Neural cell (in vitro differentiated cells): ENCODE data around the gene TRMT5. TPM values are rescaled to one million over a fixed set of nuclear protein-coding genes. Genes with fewer than 3 reads are reported as not detected.

Experiments
- H2AFZ ChIP-seq: fragments of 200-600, 300-800 bp; sonication (generic), shearing (Covaris generic); 2 replicates; pipeline ENCODE4 v1.6.0; 2014; ENCODE audit warnings: low read depth, mild to moderate bottlenecking, antibody characterized with exemption, low read length, moderate library complexity
- H3F3A ChIP-seq: fragments of 200-600 bp; shearing (Covaris generic); 2 replicates; pipeline ENCODE4 v1.6.1; 2016; ENCODE audit warnings: mild to moderate bottlenecking, moderate library complexity, mixed read lengths, antibody characterized with exemption, low read length; ENCODE audit not compliant: insufficient read depth, poor library complexity, severe bottlenecking
- H3K27ac ChIP-seq: fragments of 200-600, 300-800 bp; sonication (generic), shearing (Covaris generic); 2 replicates; pipeline ENCODE4 v1.5.1; 2014; ENCODE audit warnings: mild to moderate bottlenecking, low read length, moderate library complexity
- H3K27me3 ChIP-seq: fragments of 300-800, 200-600 bp; sonication (generic), shearing (Covaris generic); 2 replicates; pipeline ENCODE4 v1.6.0; 2014; ENCODE audit warnings: mild to moderate bottlenecking, low read depth, low read length, moderate library complexity; ENCODE audit not compliant: insufficient read depth
- H3K36me3 ChIP-seq: fragments of 300-800, 200-600 bp; sonication (generic), shearing (Covaris generic); 2 replicates; pipeline ENCODE4 v1.5.1; 2014; ENCODE audit warnings: mild to moderate bottlenecking, antibody characterized with exemption, low read length, moderate library complexity; ENCODE audit not compliant: insufficient read depth
- H3K4me2 ChIP-seq: fragments of 300-800, 200-600 bp; sonication (generic), shearing (Covaris generic); 2 replicates; pipeline ENCODE4 v1.6.0; 2014; ENCODE audit warnings: mild to moderate bottlenecking, low read length
- H3K4me3 ChIP-seq: fragments of 300-800, 200-600 bp; sonication (generic), shearing (Covaris generic); 2 replicates; pipeline ENCODE4 v1.5.1; 2014; ENCODE audit warnings: mild to moderate bottlenecking, low read length, moderate library complexity
- H3K79me2 ChIP-seq: fragments of 200-600 bp; shearing (Covaris generic); replicated peaks from 2 replicates; pipeline ENCODE4 v1.6.0; 2014; ENCODE audit warnings: mild to moderate bottlenecking, low read length, moderate library complexity; ENCODE audit not compliant: insufficient read depth
- H3K9ac ChIP-seq: fragments of 300-800, 200-600 bp; sonication (generic), shearing (Covaris generic); 2 replicates; pipeline ENCODE4 v1.6.1; 2016; ENCODE audit warnings: mild to moderate bottlenecking, low read length, mixed read lengths
- H3K9me2 ChIP-seq: fragments of 200-600 bp; shearing (Covaris generic); 2 replicates; pipeline ENCODE4 v1.6.1; 2016; ENCODE audit warnings: mild to moderate bottlenecking, low read length, mixed read lengths; ENCODE audit not compliant: insufficient read depth
- H3K9me3 ChIP-seq: fragments of 200-600, 300-800 bp; sonication (generic), shearing (Covaris generic); 2 replicates; pipeline ENCODE4 v1.6.1; 2016; ENCODE audit warnings: mild to moderate bottlenecking, mixed run types, low read length, moderate library complexity, mixed read lengths
- H4K20me1 ChIP-seq: fragments of 200-600 bp; shearing (Covaris generic); 2 replicates; pipeline ENCODE4 v1.6.1; 2016; ENCODE audit warnings: mild to moderate bottlenecking, mixed run types; ENCODE audit not compliant: insufficient read depth
- CTCF ChIP-seq: fragments of 450-650 bp; IDR thresholded peaks from 2 replicates; pipeline ENCODE4 v1.5.1; 2014; ENCODE audit warnings: antibody characterized with exemption, mild to moderate bottlenecking, moderate library complexity; ENCODE audit not compliant: poor library complexity, severe bottlenecking
- EP300 ChIP-seq: fragments of 450-650 bp; conservative IDR thresholded peaks from 2 replicates; pipeline ENCODE4 v1.6.1; 2014; ENCODE audit warnings: antibody characterized with exemption, mild to moderate bottlenecking, moderate library complexity; ENCODE audit not compliant: poor library complexity, severe bottlenecking
- EZH2 ChIP-seq: fragments of 200-600, 300-800 bp; shearing (Covaris generic), sonication (generic); IDR thresholded peaks from 2 replicates; pipeline ENCODE4 v1.6.1; 2014; ENCODE audit warnings: antibody characterized with exemption, low read length, borderline replicate concordance, mild to moderate bottlenecking; ENCODE audit not compliant: insufficient read depth, poor library complexity, severe bottlenecking
- MXI1 ChIP-seq: fragments of 450-650 bp; conservative IDR thresholded peaks from 2 replicates; pipeline ENCODE4 v1.6.1; 2014; ENCODE audit warnings: antibody characterized with exemption, mild to moderate bottlenecking; ENCODE audit not compliant: poor library complexity, severe bottlenecking
- POLR2AphosphoS5 ChIP-seq: IDR thresholded peaks from 2 replicates; pipeline ENCODE4 v1.6.1; 2012
- RAD21 ChIP-seq: fragments of 450-650 bp; conservative IDR thresholded peaks from 2 replicates; pipeline ENCODE4 v1.6.1; 2014; ENCODE audit warnings: antibody characterized with exemption, mild to moderate bottlenecking, moderate library complexity
- SMC3 ChIP-seq: fragments of 450-650 bp; conservative IDR thresholded peaks from 2 replicates; pipeline ENCODE4 v1.6.1; 2014; ENCODE audit warnings: antibody characterized with exemption, mild to moderate bottlenecking, moderate library complexity; ENCODE audit not compliant: poor library complexity
- TAF1 ChIP-seq: IDR thresholded peaks from 2 replicates; pipeline ENCODE4 v1.6.1; 2012; ENCODE audit warnings: low read depth
- polyA plus RNA-seq: library from polyadenylated mRNA; depleted of rRNA; stranded (reverse); fragments of >200 nt; gene quantifications from 2 replicates; pipeline ENCODE4 v1.2.3, GENCODE V29; 2014
- TF ChIP-seq, protein P1 (sequence below): IDR thresholded peaks from 2 replicates; pipeline ENCODE4 v1.6.1; 2012; ENCODE audit warnings: borderline replicate concordance

TRMT5 gene
- polyA plus RNA-seq, 1 donor from 2014 or later = 7.6 TPM

GRCh38 chr14:60968099-60968498, 12.8 kb downstream of the TRMT5 start:
- TF ChIP-seq, protein P1, sequence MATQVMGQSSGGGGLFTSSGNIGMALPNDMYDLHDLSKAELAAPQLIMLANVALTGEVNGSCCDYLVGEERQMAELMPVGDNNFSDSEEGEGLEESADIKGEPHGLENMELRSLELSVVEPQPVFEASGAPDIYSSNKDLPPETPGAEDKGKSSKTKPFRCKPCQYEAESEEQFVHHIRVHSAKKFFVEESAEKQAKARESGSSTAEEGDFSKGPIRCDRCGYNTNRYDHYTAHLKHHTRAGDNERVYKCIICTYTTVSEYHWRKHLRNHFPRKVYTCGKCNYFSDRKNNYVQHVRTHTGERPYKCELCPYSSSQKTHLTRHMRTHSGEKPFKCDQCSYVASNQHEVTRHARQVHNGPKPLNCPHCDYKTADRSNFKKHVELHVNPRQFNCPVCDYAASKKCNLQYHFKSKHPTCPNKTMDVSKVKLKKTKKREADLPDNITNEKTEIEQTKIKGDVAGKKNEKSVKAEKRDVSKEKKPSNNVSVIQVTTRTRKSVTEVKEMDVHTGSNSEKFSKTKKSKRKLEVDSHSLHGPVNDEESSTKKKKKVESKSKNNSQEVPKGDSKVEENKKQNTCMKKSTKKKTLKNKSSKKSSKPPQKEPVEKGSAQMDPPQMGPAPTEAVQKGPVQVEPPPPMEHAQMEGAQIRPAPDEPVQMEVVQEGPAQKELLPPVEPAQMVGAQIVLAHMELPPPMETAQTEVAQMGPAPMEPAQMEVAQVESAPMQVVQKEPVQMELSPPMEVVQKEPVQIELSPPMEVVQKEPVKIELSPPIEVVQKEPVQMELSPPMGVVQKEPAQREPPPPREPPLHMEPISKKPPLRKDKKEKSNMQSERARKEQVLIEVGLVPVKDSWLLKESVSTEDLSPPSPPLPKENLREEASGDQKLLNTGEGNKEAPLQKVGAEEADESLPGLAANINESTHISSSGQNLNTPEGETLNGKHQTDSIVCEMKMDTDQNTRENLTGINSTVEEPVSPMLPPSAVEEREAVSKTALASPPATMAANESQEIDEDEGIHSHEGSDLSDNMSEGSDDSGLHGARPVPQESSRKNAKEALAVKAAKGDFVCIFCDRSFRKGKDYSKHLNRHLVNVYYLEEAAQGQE = no peak
- TF ChIP-seq POLR2AphosphoS5 (no peak), EP300 (no peak), SMC3 (no peak), EZH2 (no peak), MXI1 (no peak), CTCF (no peak), RAD21 (no peak), TAF1 (no peak)
- H3K4me3 ChIP-seq = no peak overlapping the region
- H3K27me3 ChIP-seq = no peaks in the 10 kb centered on the region
- no peaks in the 10 kb centered on the region for H3K36me3 ChIP-seq
- no peak overlapping the region for H2AFZ ChIP-seq
- no peak overlapping the region for H3K4me2 ChIP-seq
- no peaks in the 10 kb centered on the region for H4K20me1 ChIP-seq
- H3K9ac ChIP-seq = no peak overlapping the region
- H3K79me2 ChIP-seq = no peaks in the 10 kb centered on the region
- no peaks in the 10 kb centered on the region for H3F3A ChIP-seq
- no peaks in the 10 kb centered on the region for H3K9me3 ChIP-seq
- no peak overlapping the region for H3K27ac ChIP-seq
- no peaks in the 10 kb centered on the region for H3K9me2 ChIP-seq

GRCh38 chr14:60965402-60965801, 15.5 kb downstream of the TRMT5 start:
- Histone ChIP-seq H3K79me2 (no peaks in the 10 kb centered on the region), H3K9ac (no peak overlapping the region), H3K9me2 (no peaks in the 10 kb centered on the region), H4K20me1 (no peaks in the 10 kb centered on the region), H3K36me3 (no peaks in the 10 kb centered on the region), H2AFZ (no peak overlapping the region), H3K4me3 (no peak overlapping the region), H3F3A (no peaks in the 10 kb centered on the region), H3K4me2 (no peak overlapping the region), H3K27me3 (no peaks in the 10 kb centered on the region), H3K27ac (no peak overlapping the region), H3K9me3 (no peaks in the 10 kb centered on the region)
- TF ChIP-seq EZH2 (no peak), CTCF (no peak), RAD21 (no peak), POLR2AphosphoS5 (no peak), MXI1 (no peak), SMC3 (no peak), TAF1 (no peak), EP300 (no peak)
- TF ChIP-seq, protein P1 = no peak
